WERI-Rb-1 (cell line): Measurements from ENCODE around the gene KNTC1.

Experiments
- DNase-seq: peaks from one replicate; pipeline ENCODE4 v3.0.0-alpha.2; 2020
- H3K27ac ChIP-seq: fragments of 250-450 bp; sonication (Bioruptor Pico); 2 replicates; pipeline ENCODE4 v1.5.1; 2020; ENCODE audit warnings: mild to moderate bottlenecking, moderate library complexity
- H3K27me3 ChIP-seq: fragments of 250-450 bp; sonication (Bioruptor Pico); 2 replicates; pipeline ENCODE4 v1.5.1; 2021; ENCODE audit warnings: mild to moderate bottlenecking, low read depth, moderate library complexity; ENCODE audit not compliant: insufficient read depth, severe bottlenecking
- H3K36me3 ChIP-seq: fragments of 250-450 bp; sonication (Bioruptor Pico); 2 replicates; pipeline ENCODE4 v1.5.1; 2020; ENCODE audit warnings: mild to moderate bottlenecking, moderate library complexity
- H3K4me3 ChIP-seq: 2 replicates; pipeline ENCODE4 v1.5.1; 2011; ENCODE audit warnings: low read depth, mild to moderate bottlenecking, control low read depth, low read length
- H3K9me3 ChIP-seq: fragments of 250-450 bp; sonication (Bioruptor Pico); 2 replicates; pipeline ENCODE4 v1.5.1; 2021; ENCODE audit warnings: mild to moderate bottlenecking, moderate library complexity; ENCODE audit not compliant: severe bottlenecking
- CTCF ChIP-seq: IDR thresholded peaks from 2 replicates; pipeline ENCODE4 v1.5.1; 2011; ENCODE audit warnings: low read depth, mild to moderate bottlenecking, control low read depth, inconsistent platforms, low read length

The KNTC1 gene

DNA sequence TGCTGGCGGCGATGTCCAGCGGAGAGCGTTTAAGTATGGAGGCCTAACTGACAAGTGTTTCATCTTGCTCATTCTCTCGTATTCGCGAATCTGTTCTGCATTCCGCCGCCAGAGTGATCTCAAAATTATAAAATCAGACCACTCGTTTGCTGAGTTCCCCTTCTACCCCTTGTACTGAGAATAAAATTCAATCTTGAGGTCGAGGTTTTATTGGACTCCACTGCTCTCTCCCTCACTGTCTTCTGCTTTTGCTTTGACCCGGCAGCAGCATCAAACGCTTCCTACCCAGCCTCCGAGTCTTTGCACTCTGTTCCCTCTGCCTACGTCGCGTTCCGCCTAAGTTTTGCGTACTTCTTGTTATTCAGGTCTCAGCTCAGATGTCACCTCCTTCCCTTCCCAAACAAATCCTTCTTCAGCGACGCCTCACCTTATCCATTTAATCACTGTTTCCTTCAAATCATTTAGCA lies 462 bp downstream of the KNTC1 start:
- H3K9me3 ChIP-seq: no peaks in the 10 kb centered on the region
- TF ChIP-seq CTCF: no peak
- H3K27ac ChIP-seq: peak overlapping the region; percentile 96
- peak overlapping the region; percentile 74 for H3K4me3 ChIP-seq
- DNase-seq: peak; percentile 13
- no peaks in the 10 kb centered on the region for H3K27me3 ChIP-seq
- peaks cover 81% of the 10 kb centered on the region for H3K36me3 ChIP-seq

GRCh38 chr12:122528582-122528981 lies 1.5 kb downstream of the KNTC1 start:
- no peak overlapping the region; the same call in 1 of the 2 replicates for H3K4me3 ChIP-seq

GRCh38 chr12:122528992-122529391 lies 1.9 kb downstream of the KNTC1 start:
- Histone ChIP-seq H3K27me3 (no peaks in the 10 kb centered on the region), H3K4me3 (no peak overlapping the region), H3K27ac (no peak overlapping the region), H3K9me3 (no peaks in the 10 kb centered on the region), H3K36me3 (peaks cover 77% of the 10 kb centered on the region)
- no peak for DNase-seq
- TF ChIP-seq CTCF: no peak

More at GRCh38 chr12:122528582-122528981, 1.5 kb downstream of the KNTC1 start:
- Histone ChIP-seq H3K27ac (no peak overlapping the region; the same call in 1 of the 2 replicates), H3K9me3 (no peaks in the 10 kb centered on the region), H3K27me3 (no peaks in the 10 kb centered on the region), H3K36me3 (peaks cover 77% of the 10 kb centered on the region)
- no peak for TF ChIP-seq CTCF
- DNase-seq: no peak

DNA sequence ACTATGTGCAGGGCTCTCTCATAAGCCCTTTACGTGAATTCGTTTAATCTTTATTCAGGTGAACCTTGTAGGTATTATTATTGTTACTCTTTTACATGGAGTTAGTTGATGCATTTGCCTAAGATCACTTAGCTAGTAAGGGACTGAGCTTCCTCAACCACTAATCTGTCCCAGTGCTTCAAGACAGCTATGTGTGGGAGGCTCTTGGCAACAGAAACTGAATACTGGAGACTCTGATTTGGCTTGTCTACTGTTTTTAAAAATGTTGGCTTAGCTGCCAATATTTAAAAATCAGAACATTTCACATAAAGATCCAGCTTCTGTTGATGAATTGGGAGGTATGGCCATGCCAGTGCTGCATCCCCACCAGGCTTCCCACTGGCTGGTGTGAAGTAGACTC lies 6.8 kb downstream of the KNTC1 start:
- no peak for DNase-seq
- Histone ChIP-seq H3K4me3 (no peak overlapping the region), H3K36me3 (peaks cover 87% of the 10 kb centered on the region), H3K27me3 (no peaks in the 10 kb centered on the region), H3K27ac (no peak overlapping the region), H3K9me3 (no peaks in the 10 kb centered on the region)
- TF ChIP-seq CTCF: no peak

DNA sequence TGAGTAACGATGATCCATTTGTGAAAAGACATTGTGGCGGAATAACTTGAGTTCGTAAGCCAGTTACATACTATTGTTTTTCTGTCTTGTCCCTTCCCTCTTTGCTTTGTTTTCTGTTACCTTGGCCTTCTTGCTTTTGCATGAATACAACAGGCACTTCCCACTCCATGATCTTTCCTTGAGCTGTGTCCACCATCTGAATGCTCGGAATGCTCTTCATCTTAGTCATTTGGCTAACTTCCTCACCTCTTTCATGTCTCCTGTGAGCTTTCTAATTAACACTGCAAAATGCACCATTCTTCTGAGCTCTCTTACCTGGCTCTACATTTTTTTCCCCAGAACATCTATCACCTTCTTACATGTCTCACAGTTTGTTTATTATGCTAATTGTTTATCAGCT lies 10.0 kb downstream of the KNTC1 start:
- Histone ChIP-seq H3K36me3 (peaks cover 85% of the 10 kb centered on the region), H3K27ac (no peak overlapping the region), H3K27me3 (no peaks in the 10 kb centered on the region), H3K4me3 (no peak overlapping the region), H3K9me3 (no peaks in the 10 kb centered on the region)
- no peak for DNase-seq
- no peak for TF ChIP-seq CTCF

DNA sequence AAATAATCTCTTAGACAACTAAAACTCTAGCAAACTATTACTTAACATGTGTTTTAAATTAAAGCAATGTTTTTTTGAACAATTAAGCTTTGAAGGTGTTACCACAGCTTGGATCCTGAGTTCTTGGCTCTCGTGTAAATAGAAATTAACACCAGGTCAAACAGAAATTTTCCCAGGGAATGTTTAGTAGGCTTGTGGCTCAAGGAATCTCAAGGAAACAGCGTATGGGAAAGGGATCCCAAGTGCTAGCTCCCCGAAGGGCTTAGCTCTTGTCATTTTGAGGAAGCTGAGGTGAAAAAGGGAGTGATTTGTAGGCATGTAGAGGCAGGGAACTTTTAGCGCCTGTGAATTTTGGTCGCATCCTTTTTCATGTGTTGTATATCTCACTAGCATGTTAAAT lies 11.4 kb downstream of the KNTC1 start:
- Histone ChIP-seq H3K36me3 (peaks cover 90% of the 10 kb centered on the region), H3K9me3 (no peaks in the 10 kb centered on the region), H3K4me3 (no peak overlapping the region), H3K27me3 (no peaks in the 10 kb centered on the region), H3K27ac (no peak overlapping the region)
- no peak for DNase-seq
- no peak for TF ChIP-seq CTCF
